H1 (cell line): ENCODE results near the gene CD300LG. TPM values are rescaled to one million over a fixed set of nuclear protein-coding genes. Genes with fewer than 3 reads are reported as not detected.

Experiments used
- CBX5 ChIP-seq: fragments of 300-800, 300-1000 bp; sonication (generic); IDR thresholded peaks from 2 replicates; pipeline ENCODE4 v1.7.1; 2016; ENCODE audit warnings: antibody characterized with exemption, low read length, low read depth
- CHD1 ChIP-seq: IDR thresholded peaks from 2 replicates; pipeline ENCODE4 v1.6.1; 2012; ENCODE audit warnings: low read depth, low read length, improper control_type of control experiment
- CHD2 ChIP-seq: IDR thresholded peaks from 2 replicates; pipeline ENCODE4 v1.6.1; 2012; ENCODE audit warnings: low read length, improper control_type of control experiment
- CHD7 ChIP-seq: fragments of 300-600 bp; sonication (generic); IDR thresholded peaks from 2 replicates; pipeline ENCODE4 v1.7.1; 2012; ENCODE audit warnings: low read length, moderate library complexity, mild to moderate bottlenecking, inconsistent platforms; ENCODE audit not compliant: insufficient replicate concordance
- NRF1 ChIP-seq: IDR thresholded peaks from 2 replicates; pipeline ENCODE4 v1.6.1; 2011; ENCODE audit warnings: mild to moderate bottlenecking, low read depth, low read length, improper control_type of control experiment
- SAP30 ChIP-seq: fragments of 300-600 bp; sonication (generic); IDR thresholded peaks from 2 replicates; pipeline ENCODE4 v1.7.1; 2012; ENCODE audit warnings: low read length, moderate library complexity, mild to moderate bottlenecking, inconsistent platforms; ENCODE audit not compliant: insufficient read depth, insufficient replicate concordance
- SP1 ChIP-seq: IDR thresholded peaks from 2 replicates; pipeline ENCODE4 v1.6.1; 2011; ENCODE audit warnings: low read depth, low read length
- polyA plus RNA-seq, 7 experiments: library from polyadenylated mRNA; depleted of rRNA in 3 of 7; stranded (reverse) in 5 of 7; unstranded in 2 of 7; fragments of >200 nt in 5 of 7; fragments of 200-250 nt in 2 of 7; gene quantifications; 1 replicate in 5 of 7; 2 replicates in 1 of 7; 4 replicates in 1 of 7; pipeline versions ENCODE4 v1.2.1 to v1.2.3, GENCODE V29; 2011 to 2013; ENCODE audit warnings: missing spikeins in 2 of 7, mixed read lengths in 2 of 7
- total RNA-seq: library from RNA; stranded (reverse); fragmentation: NEBNext Ultra II Directional; extraction: Animal tissue kit (Norgen Biotek cat#: 25700); gene quantifications from 2 replicates; pipeline ENCODE4 v1.2.1, GENCODE V29; 2021
- TF ChIP-seq, protein P1 (sequence below): IDR thresholded peaks from 2 replicates; pipeline ENCODE4 v1.6.1; 2012; ENCODE audit warnings: inconsistent platforms

Gene CD300LG
- total and polyA plus RNA-seq, 2 of the 8 experiments (the other 6 are each of a cell fraction or from before 2014, with no cell fraction given): 0.06 TPM; not detected in 1

DNA sequence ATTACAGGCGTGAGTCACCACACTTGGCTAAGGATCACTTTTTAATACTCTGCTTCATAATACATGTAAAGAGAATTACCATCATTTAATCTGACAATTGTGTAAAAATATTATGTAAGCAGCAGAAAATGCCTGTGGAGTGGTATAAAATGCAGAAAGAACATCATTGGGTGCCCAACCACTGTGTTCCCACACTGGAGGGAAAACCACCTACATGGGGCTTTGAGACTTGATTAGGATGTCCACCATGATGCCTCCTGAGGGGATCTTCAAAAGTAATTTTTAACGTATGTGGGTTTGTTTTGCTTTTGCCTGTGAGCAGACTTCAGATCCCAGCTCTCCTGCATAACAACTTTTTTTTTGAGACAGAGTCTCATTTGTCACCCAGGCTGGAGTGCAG is 47.9 kb upstream of the CD300LG start (continued):
- TF ChIP-seq CHD7 (no peak), CHD2 (no peak), CHD1 (no peak), CBX5 (no peak), NRF1 (no peak), SAP30 (no peak), SP1 (no peak)
- TF ChIP-seq, protein P1, sequence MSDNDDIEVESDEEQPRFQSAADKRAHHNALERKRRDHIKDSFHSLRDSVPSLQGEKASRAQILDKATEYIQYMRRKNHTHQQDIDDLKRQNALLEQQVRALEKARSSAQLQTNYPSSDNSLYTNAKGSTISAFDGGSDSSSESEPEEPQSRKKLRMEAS: no peak
- TF ChIP-seq, all 59 proteins: peak for 0
